IPS-18a (cell line): ENCODE measurements around the gene NOTCH2.

ENCODE experiments used
- H3K27ac ChIP-seq: one replicate; pipeline ENCODE4 v1.5.1; 2013; ENCODE audit warnings: low read length
- H3K27me3 ChIP-seq: one replicate; pipeline ENCODE4 v1.6.1; 2013; ENCODE audit warnings: mild to moderate bottlenecking, low read length; ENCODE audit not compliant: control insufficient read depth, insufficient read depth
- H3K36me3 ChIP-seq: one replicate; pipeline ENCODE4 v1.6.1; 2013; ENCODE audit warnings: low read depth, low read length; ENCODE audit not compliant: control insufficient read depth
- H3K4me1 ChIP-seq: one replicate; pipeline ENCODE4 v1.6.1; 2013; ENCODE audit warnings: low read depth, low read length; ENCODE audit not compliant: control insufficient read depth
- H3K4me3 ChIP-seq: one replicate; pipeline ENCODE4 v1.5.1; 2013; ENCODE audit warnings: low read length
- H3K9ac ChIP-seq: one replicate; pipeline ENCODE4 v1.6.1; 2013; ENCODE audit warnings: mild to moderate bottlenecking, low read length, moderate library complexity
- H3K9me3 ChIP-seq: one replicate; pipeline ENCODE4 v1.6.1; 2013; ENCODE audit warnings: low read depth, low read length; ENCODE audit not compliant: control insufficient read depth

Gene NOTCH2

GRCh38 chr1:119966681-119967080 is 102.8 kb downstream of the NOTCH2 start:
- H3K9me3 ChIP-seq = no peaks in the 10 kb centered on the region
- H3K27me3 ChIP-seq = no peaks in the 10 kb centered on the region
- no peak overlapping the region for H3K27ac ChIP-seq
- no peak overlapping the region for H3K9ac ChIP-seq
- H3K4me3 ChIP-seq = no peak overlapping the region
- no peaks in the 10 kb centered on the region for H3K4me1 ChIP-seq
- peaks cover 27% of the 10 kb centered on the region for H3K36me3 ChIP-seq

GRCh38 chr1:119966020-119966419 is 103.4 kb downstream of the NOTCH2 start:
- Histone ChIP-seq H3K9me3 (no peaks in the 10 kb centered on the region), H3K9ac (no peak overlapping the region), H3K27me3 (no peaks in the 10 kb centered on the region), H3K4me3 (no peak overlapping the region), H3K36me3 (peaks cover 27% of the 10 kb centered on the region), H3K4me1 (no peaks in the 10 kb centered on the region), H3K27ac (no peak overlapping the region)

- Histone ChIP-seq H3K4me1 (no peaks in the 10 kb centered on the region), H3K36me3 (peaks cover 27% of the 10 kb centered on the region), H3K9ac (no peak overlapping the region), H3K27me3 (no peaks in the 10 kb centered on the region), H3K4me3 (no peak overlapping the region), H3K9me3 (no peaks in the 10 kb centered on the region), H3K27ac (no peak overlapping the region)
Measured at GRCh38 chr1:119964673-119965363, 104.6 kb downstream of the NOTCH2 start.

GRCh38 chr1:119962296-119962968 is 107.0 kb downstream of the NOTCH2 start:
- Histone ChIP-seq H3K4me3 (no peak overlapping the region), H3K9me3 (no peaks in the 10 kb centered on the region), H3K27ac (no peak overlapping the region), H3K36me3 (peaks cover 26% of the 10 kb centered on the region), H3K9ac (no peak overlapping the region), H3K27me3 (no peaks in the 10 kb centered on the region), H3K4me1 (no peaks in the 10 kb centered on the region)

- Histone ChIP-seq H3K36me3 (peaks cover 8% of the 10 kb centered on the region), H3K27ac (no peak overlapping the region), H3K4me1 (no peaks in the 10 kb centered on the region), H3K27me3 (no peaks in the 10 kb centered on the region), H3K4me3 (no peak overlapping the region), H3K9ac (no peak overlapping the region), H3K9me3 (no peaks in the 10 kb centered on the region)
Measured at GRCh38 chr1:119960501-119960900, 109.0 kb downstream of the NOTCH2 start.

GRCh38 chr1:119959268-119960220 is 109.9 kb downstream of the NOTCH2 start:
- Histone ChIP-seq H3K4me3 (no peak overlapping the region), H3K9me3 (no peaks in the 10 kb centered on the region), H3K36me3 (peaks cover 8% of the 10 kb centered on the region), H3K27ac (no peak overlapping the region), H3K9ac (no peak overlapping the region), H3K27me3 (no peaks in the 10 kb centered on the region), H3K4me1 (no peaks in the 10 kb centered on the region)

- H3K9ac ChIP-seq = no peak overlapping the region
- H3K36me3 ChIP-seq = peaks cover 13% of the 10 kb centered on the region
- no peaks in the 10 kb centered on the region for H3K4me1 ChIP-seq
- no peaks in the 10 kb centered on the region for H3K27me3 ChIP-seq
- no peak overlapping the region for H3K4me3 ChIP-seq
- no peaks in the 10 kb centered on the region for H3K9me3 ChIP-seq
- no peak overlapping the region for H3K27ac ChIP-seq
Measured at GRCh38 chr1:119958223-119958622, 111.2 kb downstream of the NOTCH2 start.

GRCh38 chr1:119956306-119956705 is 113.2 kb downstream of the NOTCH2 start:
- Histone ChIP-seq H3K4me1 (no peaks in the 10 kb centered on the region), H3K36me3 (peaks cover 15% of the 10 kb centered on the region)

GRCh38 chr1:119954476-119955422 is 114.7 kb downstream of the NOTCH2 start:
- Histone ChIP-seq H3K9ac (no peak overlapping the region), H3K27me3 (no peaks in the 10 kb centered on the region), H3K36me3 (peaks cover 20% of the 10 kb centered on the region), H3K4me1 (no peaks in the 10 kb centered on the region), H3K9me3 (no peaks in the 10 kb centered on the region), H3K4me3 (no peak overlapping the region), H3K27ac (no peak overlapping the region)

More at GRCh38 chr1:119956306-119956705, 113.2 kb downstream of the NOTCH2 start:
- no peaks in the 10 kb centered on the region for H3K9me3 ChIP-seq
- no peak overlapping the region for H3K27ac ChIP-seq
- no peak overlapping the region for H3K9ac ChIP-seq
- no peaks in the 10 kb centered on the region for H3K27me3 ChIP-seq
- no peak overlapping the region for H3K4me3 ChIP-seq

- Histone ChIP-seq H3K27ac (no peak overlapping the region), H3K36me3 (peaks cover 21% of the 10 kb centered on the region), H3K27me3 (no peaks in the 10 kb centered on the region), H3K9me3 (no peaks in the 10 kb centered on the region), H3K4me1 (no peaks in the 10 kb centered on the region), H3K9ac (no peak overlapping the region), H3K4me3 (no peak overlapping the region)
Measured at GRCh38 chr1:119953266-119953998, 116.0 kb downstream of the NOTCH2 start.
